GM23248 (cell line): ENCODE results near the gene STK17A. TPM values are rescaled to one million over a fixed set of nuclear protein-coding genes. Genes with fewer than 3 reads are reported as not detected.

Experiments used
- DNase-seq: peaks from one replicate; pipeline ENCODE4 v3.0.0-alpha.2; 2015
- H2AFZ ChIP-seq: fragments of 200-600 bp; sonication (generic); 2 replicates; pipeline ENCODE4 v1.6.1; 2016; ENCODE audit warnings: antibody characterized with exemption
- H3F3A ChIP-seq: fragments of 200-600 bp; sonication (generic); 2 replicates; pipeline ENCODE4 v1.6.1; 2016; ENCODE audit warnings: mild to moderate bottlenecking, antibody characterized with exemption, mixed run types; ENCODE audit not compliant: insufficient read depth
- H3K27ac ChIP-seq: fragments of 200-600 bp; sonication (generic); 2 replicates; pipeline ENCODE4 v1.5.1; 2016; ENCODE audit warnings: mild to moderate bottlenecking
- H3K27me3 ChIP-seq: fragments of 200-600 bp; sonication (generic); replicated peaks from 2 replicates; pipeline ENCODE4 v1.6.1; 2016; ENCODE audit warnings: mild to moderate bottlenecking; ENCODE audit not compliant: insufficient read depth
- H3K36me3 ChIP-seq: fragments of 200-600 bp; sonication (generic); 2 replicates; pipeline ENCODE4 v1.6.1; 2016; ENCODE audit warnings: low read depth, mild to moderate bottlenecking
- H3K4me1 ChIP-seq: fragments of 200-600 bp; sonication (generic); 2 replicates; pipeline ENCODE4 v1.6.1; 2016; ENCODE audit warnings: mild to moderate bottlenecking; ENCODE audit not compliant: insufficient read depth
- H3K4me2 ChIP-seq: fragments of 200-600 bp; sonication (generic); one replicate; pipeline ENCODE4 v1.6.1; 2016; ENCODE audit warnings: mild to moderate bottlenecking; ENCODE audit not compliant: unreplicated experiment
- H3K4me3 ChIP-seq: fragments of 200-600 bp; sonication (generic); 2 replicates; pipeline ENCODE4 v1.5.1; 2016; ENCODE audit warnings: mild to moderate bottlenecking
- H3K79me2 ChIP-seq: fragments of 200-600 bp; sonication (generic); 2 replicates; pipeline ENCODE4 v1.6.1; 2016; ENCODE audit warnings: mild to moderate bottlenecking; ENCODE audit not compliant: insufficient read depth
- H3K9ac ChIP-seq: fragments of 200-600 bp; sonication (generic); 2 replicates; pipeline ENCODE4 v1.6.1; 2016; ENCODE audit warnings: mild to moderate bottlenecking
- H3K9me2 ChIP-seq: fragments of 200-600 bp; sonication (generic); 2 replicates; pipeline ENCODE4 v1.6.1; 2016; ENCODE audit warnings: mixed run types, mild to moderate bottlenecking, moderate library complexity; ENCODE audit not compliant: insufficient read depth
- H3K9me3 ChIP-seq: fragments of 200-600 bp; sonication (generic); one replicate; pipeline ENCODE4 v1.6.1; 2017; ENCODE audit warnings: low read depth
- H4K20me1 ChIP-seq: fragments of 200-600 bp; sonication (generic); 2 replicates; pipeline ENCODE4 v1.6.0; 2016; ENCODE audit not compliant: insufficient read depth
- EZH2 ChIP-seq: fragments of 200-600 bp; sonication (generic); IDR thresholded peaks from 2 replicates; pipeline ENCODE4 v1.6.1; 2018; ENCODE audit warnings: antibody characterized with exemption, mild to moderate bottlenecking; ENCODE audit not compliant: insufficient read depth, poor library complexity, severe bottlenecking
- EZH2phosphoT487 ChIP-seq: fragments of 200-600 bp; sonication (generic); IDR thresholded peaks from 2 replicates; pipeline ENCODE4 v1.6.1; 2018; ENCODE audit warnings: antibody characterized with exemption, moderate library complexity, mild to moderate bottlenecking, low read depth; ENCODE audit not compliant: insufficient read depth
- WGBS, 2 experiments: methylation state at CpG; one replicate each; pipeline ENCODE4 v1.1.6; 2015 to 2017; ENCODE audit warnings: low lambda C conversion rate in 2 of 2, low coverage in 1 of 2; ENCODE audit errors: missing lambda C conversion rate in 2 of 2; 5-methylcytosine and 5-hydroxymethylcytosine counted together
- in situ Hi-C: fragments of 300-500 bp; cut with MboI; formaldehyde crosslinking; loops from 2 replicates; pipeline ENCODE4 v1.15.0; 2020
- polyA plus RNA-seq: library from polyadenylated mRNA; unstranded; fragments of >200 nt; fragmentation: Nextera tagmentation; extraction: Ambion mirVana; gene quantifications from 2 replicates; pipeline ENCODE4 v1.2.1, GENCODE V29; 2016
- total RNA-seq: library from RNA; depleted of rRNA; stranded (reverse); fragments of >200 nt; shearing (Covaris generic); gene quantifications from 2 replicates; pipeline ENCODE4 v1.2.3, GENCODE V29; 2014

Gene STK17A
- total and polyA plus RNA-seq, 2 experiments from 2014 or later = 102 to 132 TPM

- peaks cover 58% of the 10 kb centered on the region for H3K4me1 ChIP-seq
- WGBS, 2 experiments = 2% methylated on average over 9 to 10 of the region's 10 CpGs
These were observed 65.0 kb downstream of the STK17A start for GRCh38 chr7:43647673-43648472.

GRCh38 chr7:43648473-43649406, 65.8 kb downstream of the STK17A start:
- Histone ChIP-seq H3K27ac (peak overlapping the region; percentile 99), H3K9me3 (no peaks in the 10 kb centered on the region), H3K4me1 (peaks cover 58% of the 10 kb centered on the region), H3K9ac (peak overlapping the region; percentile 84), H3K4me3 (peak overlapping the region; percentile 33), H2AFZ (no peak overlapping the region), H3K9me2 (no peaks in the 10 kb centered on the region), H3K4me2 (peak overlapping the region; percentile 75), H3K27me3 (no peaks in the 10 kb centered on the region), H3K36me3 (no peaks in the 10 kb centered on the region), H3K79me2 (peaks cover 28% of the 10 kb centered on the region), H4K20me1 (no peaks in the 10 kb centered on the region), H3F3A (peaks cover 67% of the 10 kb centered on the region)
- in situ Hi-C loops = no loop called here
- TF ChIP-seq EZH2phosphoT487 (no peak), EZH2 (no peak)
- WGBS, 2 experiments = 7 to 8% methylated on average over 8 of the region's 8 CpGs
- DNase-seq = peak; percentile 73

More at GRCh38 chr7:43647673-43648472, 65.0 kb downstream of the STK17A start:
- H3K9me3 ChIP-seq = no peaks in the 10 kb centered on the region
- no peaks in the 10 kb centered on the region for H3K36me3 ChIP-seq
- peaks cover 21% of the 10 kb centered on the region for H3K79me2 ChIP-seq
- H3K9me2 ChIP-seq = no peaks in the 10 kb centered on the region
- no peaks in the 10 kb centered on the region for H4K20me1 ChIP-seq
- H2AFZ ChIP-seq = no peak overlapping the region
- H3K4me2 ChIP-seq = peak overlapping the region; percentile 76
- peak; percentile 99 for DNase-seq
- H3K27me3 ChIP-seq = no peaks in the 10 kb centered on the region
- TF ChIP-seq EZH2 (no peak), EZH2phosphoT487 (peak; percentile 77; the same call in 1 of the 2 replicates)
- peaks cover 67% of the 10 kb centered on the region for H3F3A ChIP-seq
- peak overlapping the region; percentile 53 for H3K4me3 ChIP-seq
- H3K9ac ChIP-seq = peak overlapping the region; percentile 88
- in situ Hi-C loops = no loop called here
- peak overlapping the region; percentile 99 for H3K27ac ChIP-seq

- DNase-seq = no peak
- TF ChIP-seq EZH2phosphoT487 (no peak), EZH2 (no peak)
- peaks cover 38% of the 10 kb centered on the region for H3K79me2 ChIP-seq
- H3K4me3 ChIP-seq = peak overlapping the region; percentile 36; the same call in 1 of the 2 replicates
- WGBS, 2 experiments = 68 to 72% methylated on average over 4 of the region's 4 CpGs
- peak overlapping the region; percentile 75 for H3K4me2 ChIP-seq
- peaks cover 61% of the 10 kb centered on the region for H3F3A ChIP-seq
- no peaks in the 10 kb centered on the region for H3K9me2 ChIP-seq
- peak overlapping the region; percentile 84 for H3K9ac ChIP-seq
- no peaks in the 10 kb centered on the region for H4K20me1 ChIP-seq
- H3K4me1 ChIP-seq = peaks cover 58% of the 10 kb centered on the region
- no peaks in the 10 kb centered on the region for H3K36me3 ChIP-seq
- in situ Hi-C loops = no loop called here
- peak overlapping the region; percentile 99 for H3K27ac ChIP-seq
- no peak overlapping the region for H2AFZ ChIP-seq
- no peaks in the 10 kb centered on the region for H3K27me3 ChIP-seq
- no peaks in the 10 kb centered on the region for H3K9me3 ChIP-seq
These were observed 66.9 kb downstream of the STK17A start for GRCh38 chr7:43649755-43650274.

- H3K9me2 ChIP-seq = no peaks in the 10 kb centered on the region
- TF ChIP-seq EZH2phosphoT487 (no peak), EZH2 (no peak)
- in situ Hi-C loops = no loop called here
- H3K79me2 ChIP-seq = peaks cover 44% of the 10 kb centered on the region
- WGBS, 2 experiments = 11 to 17% methylated on average over 9 of the region's 9 CpGs
- H4K20me1 ChIP-seq = no peaks in the 10 kb centered on the region
- peak overlapping the region; percentile 36 for H3K4me3 ChIP-seq
- peak overlapping the region; percentile 84 for H3K9ac ChIP-seq
- peak; percentile 91 for DNase-seq
- no peak overlapping the region for H2AFZ ChIP-seq
- peak overlapping the region; percentile 75 for H3K4me2 ChIP-seq
- no peaks in the 10 kb centered on the region for H3K27me3 ChIP-seq
- H3K27ac ChIP-seq = peak overlapping the region; percentile 99
- peaks cover 55% of the 10 kb centered on the region for H3F3A ChIP-seq
- H3K36me3 ChIP-seq = no peaks in the 10 kb centered on the region
- peaks cover 55% of the 10 kb centered on the region for H3K4me1 ChIP-seq
- H3K9me3 ChIP-seq = no peaks in the 10 kb centered on the region
These were observed 67.6 kb downstream of the STK17A start for GRCh38 chr7:43650457-43651052.
